Epithelial cell of proximal tubule (primary cell): ENCODE measurements around the gene PHF2. TPM values are rescaled to one million over a fixed set of nuclear protein-coding genes. Genes with fewer than 3 reads are reported as not detected.

Source experiments
- DNase-seq: peaks from one replicate; pipeline ENCODE4 v3.0.0-alpha.2; 2011; ENCODE audit warnings: low read depth
- H3K4me3 ChIP-seq: 2 replicates; pipeline ENCODE4 v1.5.1; 2011; ENCODE audit warnings: low read depth, mild to moderate bottlenecking, low read length
- total RNA-seq: library from RNA; depleted of rRNA; stranded (reverse); fragments of >200 nt; gene quantifications from 2 replicates; pipeline ENCODE4 v1.2.3, GENCODE V29; 2015
- TF ChIP-seq, protein P1 (sequence below): conservative IDR thresholded peaks from 2 replicates; pipeline ENCODE4 v1.5.1; 2012; ENCODE audit warnings: low read depth, mild to moderate bottlenecking, low read length

PHF2 gene
- 11.4 and 16.2 TPM in 2 replicates for total RNA-seq

DNA sequence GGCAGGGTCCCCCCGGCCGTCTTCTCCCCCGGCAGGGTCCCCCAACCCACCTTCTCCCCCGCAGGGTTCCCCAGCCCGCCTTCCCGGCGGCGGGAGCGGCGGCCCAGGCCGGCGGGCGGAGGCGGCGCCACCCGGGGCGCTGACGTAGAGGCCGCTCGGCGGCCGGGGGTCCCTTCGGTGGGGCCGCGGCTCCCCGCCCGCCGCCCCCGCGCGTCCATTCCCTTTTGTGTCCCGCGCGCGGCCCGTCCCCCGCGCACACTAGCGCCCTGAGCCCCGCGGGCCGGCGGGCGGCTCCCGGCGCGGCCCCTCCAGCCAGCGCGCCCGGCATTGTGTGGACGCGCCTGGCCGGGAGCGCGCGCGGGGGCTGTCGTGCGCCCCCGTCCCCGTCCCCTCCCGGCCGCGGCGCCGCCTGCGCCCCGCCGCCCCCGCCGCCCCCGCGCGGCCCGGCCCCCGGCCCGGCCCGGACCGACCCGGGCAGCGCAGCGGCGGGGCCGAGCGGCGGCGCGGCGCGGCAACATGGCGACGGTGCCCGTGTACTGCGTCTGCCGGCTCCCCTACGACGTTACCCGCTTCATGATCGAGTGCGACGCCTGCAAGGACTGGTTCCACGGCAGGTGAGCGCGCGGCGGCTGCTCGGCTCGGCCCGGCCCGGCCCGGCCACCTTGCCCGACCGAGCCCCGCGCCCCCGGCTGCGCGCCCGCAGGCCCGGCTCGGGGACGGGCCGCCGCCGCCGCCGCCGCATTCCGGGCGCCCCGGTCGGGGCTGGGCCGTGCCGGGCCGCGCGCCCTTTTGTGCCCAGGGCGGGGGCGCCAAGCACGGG, at the start of gene PHF2:
Gene PHF2 (plus strand): TSS at position 327 of the 820 bp plus-strand sequence. CDS start 190 bp downstream, at position 517.
- TF ChIP-seq, protein P1, sequence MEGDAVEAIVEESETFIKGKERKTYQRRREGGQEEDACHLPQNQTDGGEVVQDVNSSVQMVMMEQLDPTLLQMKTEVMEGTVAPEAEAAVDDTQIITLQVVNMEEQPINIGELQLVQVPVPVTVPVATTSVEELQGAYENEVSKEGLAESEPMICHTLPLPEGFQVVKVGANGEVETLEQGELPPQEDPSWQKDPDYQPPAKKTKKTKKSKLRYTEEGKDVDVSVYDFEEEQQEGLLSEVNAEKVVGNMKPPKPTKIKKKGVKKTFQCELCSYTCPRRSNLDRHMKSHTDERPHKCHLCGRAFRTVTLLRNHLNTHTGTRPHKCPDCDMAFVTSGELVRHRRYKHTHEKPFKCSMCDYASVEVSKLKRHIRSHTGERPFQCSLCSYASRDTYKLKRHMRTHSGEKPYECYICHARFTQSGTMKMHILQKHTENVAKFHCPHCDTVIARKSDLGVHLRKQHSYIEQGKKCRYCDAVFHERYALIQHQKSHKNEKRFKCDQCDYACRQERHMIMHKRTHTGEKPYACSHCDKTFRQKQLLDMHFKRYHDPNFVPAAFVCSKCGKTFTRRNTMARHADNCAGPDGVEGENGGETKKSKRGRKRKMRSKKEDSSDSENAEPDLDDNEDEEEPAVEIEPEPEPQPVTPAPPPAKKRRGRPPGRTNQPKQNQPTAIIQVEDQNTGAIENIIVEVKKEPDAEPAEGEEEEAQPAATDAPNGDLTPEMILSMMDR: no peak
- DNase-seq: no peak
- peak within 1 kb of the TSS; percentile 74 for H3K4me3 ChIP-seq

DNA sequence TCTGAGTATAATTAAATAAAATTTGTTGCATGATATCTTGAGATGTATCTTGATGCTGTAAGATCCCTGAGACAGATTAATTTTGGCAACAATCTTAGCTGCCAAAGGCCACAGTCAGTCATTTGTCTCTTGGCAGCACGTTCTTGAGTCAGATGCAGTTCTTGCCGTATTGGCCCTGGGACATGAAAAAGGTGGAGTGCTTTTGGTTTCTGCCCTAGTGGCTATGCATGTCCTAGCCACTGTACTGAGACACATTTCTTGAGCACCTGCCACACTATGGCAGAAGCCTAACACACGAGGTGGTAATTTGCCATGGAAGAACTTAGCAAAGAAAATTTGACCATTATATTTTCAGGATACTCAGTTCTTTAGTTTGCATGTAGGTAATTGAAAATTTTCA, 45.0 kb upstream of the PHF2 start:
- DNase-seq: no peak
- TF ChIP-seq, protein P1: no peak
- no peak overlapping the region for H3K4me3 ChIP-seq

DNA sequence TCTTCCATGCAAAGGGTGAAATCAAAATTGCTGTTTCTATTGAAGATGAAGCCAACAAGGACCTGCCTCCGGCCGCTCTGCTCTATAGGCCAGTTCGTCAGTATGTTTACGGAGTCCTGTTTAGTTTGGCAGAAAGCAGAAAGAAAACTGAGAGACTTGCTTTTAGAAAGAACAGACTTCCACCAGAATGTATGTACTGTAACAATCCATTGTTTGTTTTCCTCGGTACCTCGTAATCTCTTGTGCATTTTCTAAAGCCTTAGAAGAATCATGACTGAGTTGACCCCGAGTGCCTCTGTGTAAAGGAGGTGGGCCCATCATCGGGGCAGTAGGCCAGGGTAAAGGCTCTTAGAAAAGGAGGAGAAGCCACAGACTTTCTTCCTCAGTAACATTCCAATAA, 44.2 kb upstream of the PHF2 start:
- TF ChIP-seq, protein P1: no peak
- H3K4me3 ChIP-seq: no peak overlapping the region
- DNase-seq: no peak

DNA sequence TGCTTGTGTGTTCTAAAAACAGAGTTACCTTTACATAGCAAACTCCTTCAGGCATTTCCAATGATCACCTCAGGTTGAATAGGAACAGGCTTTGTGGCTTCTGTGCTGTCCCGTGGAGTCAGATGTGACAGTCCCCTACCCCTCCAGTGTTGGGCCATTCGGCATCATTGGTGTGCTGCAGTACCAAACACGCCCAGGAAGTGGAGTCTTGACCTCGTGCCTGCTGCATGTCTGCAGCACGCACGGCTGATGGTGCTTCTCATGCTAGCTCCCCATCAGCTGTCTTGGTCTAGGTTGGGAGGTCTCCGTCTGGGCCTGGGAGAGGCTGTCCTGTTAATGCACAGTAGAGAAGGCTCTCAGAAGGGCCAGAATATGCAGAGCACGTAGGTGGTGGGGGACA, 42.5 kb upstream of the PHF2 start:
- no peak overlapping the region for H3K4me3 ChIP-seq
- no peak for DNase-seq
- TF ChIP-seq, protein P1: no peak

DNA sequence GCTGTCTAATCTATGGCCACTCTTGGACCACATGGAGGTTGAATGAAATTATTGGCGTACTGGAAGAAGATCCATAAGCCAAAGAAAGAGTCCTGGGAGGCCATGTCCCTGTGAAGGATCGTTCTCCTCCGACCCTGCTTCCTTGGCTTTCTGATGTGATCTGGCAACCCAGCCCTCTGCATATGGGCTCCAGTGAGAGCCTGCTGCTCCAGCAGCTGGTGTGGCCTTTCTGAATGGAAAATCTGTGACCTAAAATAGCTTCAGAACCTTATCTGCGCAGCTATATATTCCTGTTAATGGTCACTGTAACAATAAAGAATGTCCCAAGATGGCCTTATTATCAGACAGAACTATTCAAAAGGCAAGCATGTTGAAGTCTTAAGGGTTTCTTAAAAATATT, 40.2 kb upstream of the PHF2 start:
- no peak for DNase-seq
- TF ChIP-seq, protein P1: no peak
- no peak overlapping the region for H3K4me3 ChIP-seq

DNA sequence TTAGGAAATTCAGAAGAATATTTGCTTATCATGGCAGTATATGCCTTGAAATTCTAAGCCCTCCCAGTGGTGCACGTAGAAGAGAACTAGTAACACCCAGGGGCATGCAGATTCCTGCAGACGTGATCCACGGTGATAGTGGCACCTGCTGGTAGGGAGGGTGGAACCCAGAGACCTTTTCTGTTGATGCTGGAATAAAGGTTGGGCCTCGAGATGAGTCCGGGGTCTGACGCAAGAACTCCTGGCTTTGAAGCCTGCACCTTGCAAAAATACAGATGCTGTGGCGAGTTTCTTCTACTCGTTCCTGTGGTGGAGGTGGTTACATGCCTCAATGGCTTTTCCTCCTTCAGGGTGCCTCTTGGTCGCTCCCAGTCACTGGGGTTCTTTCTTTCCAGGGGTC, 39.5 kb upstream of the PHF2 start:
- TF ChIP-seq, protein P1: peak; percentile 20
- no peak for DNase-seq
- no peak overlapping the region for H3K4me3 ChIP-seq

DNA sequence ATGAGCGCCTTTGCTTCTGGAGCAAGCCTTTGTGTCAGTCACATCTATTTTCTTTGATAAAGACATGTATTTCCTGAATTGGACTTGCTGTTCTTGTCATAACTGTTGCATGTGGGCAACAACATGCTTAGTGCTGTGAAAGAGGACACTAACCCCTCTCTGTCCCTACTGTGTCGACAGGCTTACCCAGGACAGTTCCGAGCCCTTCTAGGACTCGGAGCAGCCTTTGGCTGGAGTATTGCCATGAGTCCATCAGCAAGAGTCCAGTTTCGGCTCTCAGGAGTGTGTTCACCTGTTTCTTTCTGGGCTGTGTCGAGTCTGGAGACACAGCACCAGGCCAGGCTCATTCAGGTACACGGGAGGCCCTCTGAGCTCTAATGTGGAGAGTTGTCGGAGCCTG, 36.1 kb upstream of the PHF2 start:
- TF ChIP-seq, protein P1: no peak
- DNase-seq: no peak

More for the DNA sequence above, 36.1 kb upstream of the PHF2 start:
- H3K4me3 ChIP-seq: no peak overlapping the region
